Kidney (tissue), 14 donors: ENCODE measurements around the gene NEO1. TPM values are rescaled to one million over a fixed set of nuclear protein-coding genes. Genes with fewer than 3 reads are reported as not detected.

Source experiments
- DNase-seq, 5 donors: peaks; one replicate each; pipeline ENCODE4 v3.0.0-alpha.2; 2013 to 2020
- FAIRE-seq: peaks from 2 replicates; lab custom pipeline; 2012; peaks lifted over from hg19 to GRCh38; lab: Jason Lieb, UNC
- H3K27ac ChIP-seq, 2 donors: one replicate each; pipeline ENCODE4 v1.7.0; 2013; ENCODE audit warnings: low read depth in 2 of 2, low read length in 2 of 2, inconsistent platforms in 1 of 2
- H3K27me3 ChIP-seq: one replicate; pipeline ENCODE4 v1.7.1; 2013; ENCODE audit warnings: low read length, inconsistent platforms; ENCODE audit not compliant: control insufficient read depth, insufficient read depth
- H3K36me3 ChIP-seq, 3 donors: one replicate each; pipeline versions ENCODE4 v1.7.0 to v1.7.1; 2013; ENCODE audit warnings: low read length in 3 of 3, control low read depth in 1 of 3, inconsistent platforms in 1 of 3; ENCODE audit not compliant: insufficient read depth in 3 of 3, control insufficient read depth in 2 of 3
- H3K4me1 ChIP-seq, 3 donors: one replicate each; pipeline versions ENCODE4 v1.7.0 to v1.7.1; 2013; ENCODE audit warnings: low read length in 3 of 3, inconsistent platforms in 1 of 3, low read depth in 1 of 3; ENCODE audit not compliant: control insufficient read depth in 2 of 3, insufficient read depth in 2 of 3
- H3K4me3 ChIP-seq, 3 donors: one replicate each; pipeline versions ENCODE4 v1.7.0 to v1.8.1; 2013; ENCODE audit warnings: low read length in 3 of 3, control low read depth in 1 of 3, inconsistent platforms in 1 of 3
- H3K9ac ChIP-seq, 3 donors: one replicate each; pipeline versions ENCODE4 v1.7.0 to v1.7.1; 2013; ENCODE audit warnings: low read length in 3 of 3, control low read depth in 1 of 3, inconsistent platforms in 1 of 3
- H3K9me3 ChIP-seq, 3 donors: one replicate each; pipeline versions ENCODE4 v1.7.0 to v1.7.1; 2013; ENCODE audit warnings: low read length in 3 of 3, control low read depth in 1 of 3, inconsistent platforms in 1 of 3; ENCODE audit not compliant: control insufficient read depth in 2 of 3, insufficient read depth in 1 of 3
- intact Hi-C: fragments of 100-400 bp; cut with DNase I; formaldehyde crosslinking; loops from one replicate; pipeline ENCODE4 v1.11.1; 2022
- polyA plus RNA-seq: library from polyadenylated mRNA; stranded (reverse); fragments of 350-450 nt; fragmentation: Illumina TruSeq; extraction: RNeasy Lipid Tissue Mini Kit (QIAGEN cat#74804); gene quantifications from one replicate; pipeline ENCODE4 v1.2.3, GENCODE V29; 2014; ENCODE audit warnings: low read depth, low replicate concordance; ENCODE audit not compliant: insufficient read depth
- total RNA-seq: library from RNA; stranded (reverse); fragmentation: NEBNext Ultra II Directional; extraction: Animal tissue kit (Norgen Biotek cat#: 25700); gene quantifications from one replicate; pipeline ENCODE4 v1.2.1, GENCODE V29; 2021
- TF ChIP-seq, protein P1 (sequence below): IDR thresholded peaks from 3 replicates; pipeline ENCODE4 v1.5.1; 2012; ENCODE audit warnings: mild to moderate bottlenecking, moderate library complexity, borderline replicate concordance; ENCODE audit not compliant: insufficient read depth; ENCODE audit errors: extremely low read depth
- donor health status: control.
- donor health status: control.
- donor health status: control.
- donor health status: control.
- donor health status: control.
- donor health status: DM: yes; HTN: yes; CAD: no.
- donor health status: Normal renal cell carcinoma (clear cell type).

The NEO1 gene
- total and polyA plus RNA-seq, 2 donors from 2014 or later: 12.4 to 43.3 TPM

DNA sequence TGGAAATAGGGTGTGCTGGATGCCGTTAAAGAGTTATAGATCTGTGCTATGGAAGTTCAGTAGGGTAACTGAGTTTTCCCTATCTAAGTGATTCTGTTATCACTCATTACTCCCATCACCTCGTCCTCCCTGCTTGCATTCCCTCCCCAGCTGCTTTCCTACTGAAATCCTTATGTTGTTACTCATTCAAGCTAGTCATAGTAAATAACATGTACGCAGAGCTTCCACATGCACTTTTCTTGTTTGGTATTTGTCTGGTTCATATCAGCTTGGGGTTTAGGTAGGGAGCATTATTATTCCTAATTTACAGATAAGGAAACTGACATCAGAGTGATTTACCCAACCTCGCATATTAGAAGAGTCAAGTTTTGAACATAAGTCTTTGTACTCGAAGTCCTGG lies 181.4 kb downstream of the NEO1 start:
- intact Hi-C loops: no loop called here
- no peak for FAIRE-seq

GRCh38 chr15:73237910-73238309 lies 185.6 kb downstream of the NEO1 start:
- intact Hi-C loops: no loop called here
- no peaks in the 10 kb centered on the region for H3K27me3 ChIP-seq
- H3K27ac ChIP-seq: no peak overlapping the region
- no peak overlapping the region for H3K9ac ChIP-seq
- no peaks in the 10 kb centered on the region for H3K9me3 ChIP-seq
- no peak overlapping the region for H3K4me3 ChIP-seq
- peaks cover 0 to 3% (median 0%) of the 10 kb centered on the region in 3 donors for H3K36me3 ChIP-seq
- no peak for FAIRE-seq
- no peak for DNase-seq
- TF ChIP-seq, protein P1, sequence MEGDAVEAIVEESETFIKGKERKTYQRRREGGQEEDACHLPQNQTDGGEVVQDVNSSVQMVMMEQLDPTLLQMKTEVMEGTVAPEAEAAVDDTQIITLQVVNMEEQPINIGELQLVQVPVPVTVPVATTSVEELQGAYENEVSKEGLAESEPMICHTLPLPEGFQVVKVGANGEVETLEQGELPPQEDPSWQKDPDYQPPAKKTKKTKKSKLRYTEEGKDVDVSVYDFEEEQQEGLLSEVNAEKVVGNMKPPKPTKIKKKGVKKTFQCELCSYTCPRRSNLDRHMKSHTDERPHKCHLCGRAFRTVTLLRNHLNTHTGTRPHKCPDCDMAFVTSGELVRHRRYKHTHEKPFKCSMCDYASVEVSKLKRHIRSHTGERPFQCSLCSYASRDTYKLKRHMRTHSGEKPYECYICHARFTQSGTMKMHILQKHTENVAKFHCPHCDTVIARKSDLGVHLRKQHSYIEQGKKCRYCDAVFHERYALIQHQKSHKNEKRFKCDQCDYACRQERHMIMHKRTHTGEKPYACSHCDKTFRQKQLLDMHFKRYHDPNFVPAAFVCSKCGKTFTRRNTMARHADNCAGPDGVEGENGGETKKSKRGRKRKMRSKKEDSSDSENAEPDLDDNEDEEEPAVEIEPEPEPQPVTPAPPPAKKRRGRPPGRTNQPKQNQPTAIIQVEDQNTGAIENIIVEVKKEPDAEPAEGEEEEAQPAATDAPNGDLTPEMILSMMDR: no peak
- peaks cover 0 to 2% (median 0%) of the 10 kb centered on the region in 3 donors for H3K4me1 ChIP-seq

More for the DNA sequence above, 181.4 kb downstream of the NEO1 start:
- peaks cover 0 to 4% (median 0%) of the 10 kb centered on the region in 3 donors for H3K9me3 ChIP-seq
- no peak overlapping the region for H3K4me3 ChIP-seq
- H3K27ac ChIP-seq: no peak overlapping the region
- H3K27me3 ChIP-seq: no peaks in the 10 kb centered on the region
- H3K4me1 ChIP-seq: peaks cover 0 to 2% (median 0%) of the 10 kb centered on the region in 3 donors
- peaks cover 0 to 3% (median 0%) of the 10 kb centered on the region in 3 donors for H3K36me3 ChIP-seq
- TF ChIP-seq, protein P1: no peak
- no peak overlapping the region for H3K9ac ChIP-seq
- DNase-seq: no peak

DNA sequence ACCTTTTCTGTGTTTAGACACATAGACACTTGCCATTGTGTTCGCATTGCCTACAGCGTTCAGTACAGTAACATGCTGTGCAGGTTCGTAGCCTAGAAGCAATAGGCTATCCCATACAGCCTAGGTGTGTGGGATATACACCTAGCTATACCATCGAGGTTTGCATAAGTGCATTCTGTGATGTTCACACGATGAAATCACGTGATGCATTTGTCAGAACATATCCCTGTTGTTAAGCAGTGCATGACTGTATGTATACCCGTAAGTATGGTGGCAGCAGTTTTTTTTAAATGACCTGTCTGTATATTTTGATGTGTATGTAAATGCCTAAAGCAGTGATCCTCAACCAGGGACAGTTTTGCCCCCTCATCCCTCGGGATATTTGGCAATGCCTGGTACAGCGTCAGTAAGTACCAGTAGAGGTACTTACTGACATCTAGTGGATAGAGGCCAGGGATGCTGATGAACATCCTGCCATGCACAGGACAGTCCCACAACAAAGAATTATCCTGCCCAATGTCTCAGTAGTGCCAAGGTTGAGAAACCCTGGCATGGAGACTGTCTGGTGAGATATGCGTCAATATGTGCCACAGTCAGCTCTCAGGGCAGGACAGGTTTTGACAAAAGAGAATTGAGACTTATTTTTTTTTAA lies 187.4 kb downstream of the NEO1 start:
- intact Hi-C loops: no loop called here
- no peak overlapping the region for H3K27ac ChIP-seq
- H3K4me3 ChIP-seq: no peak overlapping the region
- H3K27me3 ChIP-seq: no peaks in the 10 kb centered on the region
- TF ChIP-seq, protein P1: no peak
- H3K36me3 ChIP-seq: peaks cover 0 to 3% (median 0%) of the 10 kb centered on the region in 3 donors
- FAIRE-seq (no peak), DNase-seq (no peak)
- H3K9me3 ChIP-seq: no peaks in the 10 kb centered on the region
- H3K4me1 ChIP-seq: peaks cover 0 to 2% (median 0%) of the 10 kb centered on the region in 3 donors
- no peak overlapping the region for H3K9ac ChIP-seq
